A549 treated with AZD9567 at 1 μM for 4 hours (cell line): ENCODE measurements around the gene CERS2. TPM values are rescaled to one million over a fixed set of nuclear protein-coding genes. Genes with fewer than 3 reads are reported as not detected.

ENCODE experiments used
- total RNA-seq: library from RNA; stranded (reverse); fragments of 200-300 nt; extraction: Qiagen RNA extraction; gene quantifications from 5 replicates; pipeline ENCODE4 v1.2.3, GENCODE V29; 2022; ENCODE audit not compliant: insufficient read depth

The CERS2 gene
- 226 to 237 TPM (median 232 TPM) in 5 replicates for total RNA-seq

DNA sequence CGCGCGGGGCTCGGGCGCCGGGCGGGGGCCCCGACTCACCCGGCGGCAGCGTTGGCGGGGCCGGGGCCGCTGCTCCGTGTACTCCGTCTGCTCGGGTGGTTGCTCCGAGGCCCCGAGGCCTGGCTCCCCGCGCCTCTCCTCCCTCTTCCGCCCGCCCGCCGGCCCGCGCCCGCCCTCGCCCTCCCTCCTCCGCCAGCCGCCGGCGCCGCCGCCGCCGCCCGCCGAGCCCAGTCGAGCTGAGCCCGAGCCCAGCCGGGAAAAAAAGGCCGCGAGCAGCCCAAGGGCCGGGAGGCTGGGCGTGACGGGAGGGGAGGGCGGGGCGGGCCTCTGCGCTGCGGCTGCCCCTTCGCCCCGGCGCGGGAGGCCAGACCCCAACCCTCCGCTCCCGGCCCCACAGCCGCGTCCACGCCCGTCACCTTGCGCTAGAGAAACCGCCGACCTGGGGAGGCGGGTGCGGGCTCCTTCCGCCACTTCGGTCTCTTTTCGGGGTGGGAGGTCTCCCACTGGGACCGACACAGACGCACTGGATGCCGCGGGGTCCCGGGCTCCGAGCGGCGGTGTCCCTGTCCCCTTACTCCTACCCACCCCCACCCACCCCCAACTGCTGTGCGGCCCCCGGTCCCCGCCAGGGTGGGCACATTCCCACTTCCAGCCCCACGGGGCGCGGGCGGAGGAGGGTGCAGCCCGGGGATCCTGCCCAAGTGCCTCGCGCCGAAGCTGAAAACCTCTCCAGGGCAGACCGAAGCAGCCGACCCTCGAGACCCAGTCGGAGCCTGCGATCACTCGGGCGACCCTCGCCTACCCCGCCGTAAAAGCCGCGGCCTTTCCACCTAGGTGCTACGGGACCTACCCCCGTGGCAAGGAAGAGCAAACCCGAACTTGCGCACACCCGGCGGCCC, at the start of gene CERS2:
Gene CERS2 (minus strand): TSS at position 256 of the 899 bp plus-strand sequence. CDS start 5,745 bp downstream, outside the sequence.

GRCh38 chr1:151008244-151009205, 33.9 kb upstream of the CERS2 start, which contains the start of gene PRUNE1:
Gene PRUNE1, plus strand, starts transcription at chr1:151008449. Its CDS starts 184 bp downstream, at chr1:151008633.

GRCh38 chr1:151006327-151007052, 31.9 kb upstream of the CERS2 start, which contains the start of gene MINDY1:
Gene MINDY1, minus strand, starts transcription at chr1:151006902. Its CDS starts 4,285 bp downstream, at chr1:151002617.

DNA sequence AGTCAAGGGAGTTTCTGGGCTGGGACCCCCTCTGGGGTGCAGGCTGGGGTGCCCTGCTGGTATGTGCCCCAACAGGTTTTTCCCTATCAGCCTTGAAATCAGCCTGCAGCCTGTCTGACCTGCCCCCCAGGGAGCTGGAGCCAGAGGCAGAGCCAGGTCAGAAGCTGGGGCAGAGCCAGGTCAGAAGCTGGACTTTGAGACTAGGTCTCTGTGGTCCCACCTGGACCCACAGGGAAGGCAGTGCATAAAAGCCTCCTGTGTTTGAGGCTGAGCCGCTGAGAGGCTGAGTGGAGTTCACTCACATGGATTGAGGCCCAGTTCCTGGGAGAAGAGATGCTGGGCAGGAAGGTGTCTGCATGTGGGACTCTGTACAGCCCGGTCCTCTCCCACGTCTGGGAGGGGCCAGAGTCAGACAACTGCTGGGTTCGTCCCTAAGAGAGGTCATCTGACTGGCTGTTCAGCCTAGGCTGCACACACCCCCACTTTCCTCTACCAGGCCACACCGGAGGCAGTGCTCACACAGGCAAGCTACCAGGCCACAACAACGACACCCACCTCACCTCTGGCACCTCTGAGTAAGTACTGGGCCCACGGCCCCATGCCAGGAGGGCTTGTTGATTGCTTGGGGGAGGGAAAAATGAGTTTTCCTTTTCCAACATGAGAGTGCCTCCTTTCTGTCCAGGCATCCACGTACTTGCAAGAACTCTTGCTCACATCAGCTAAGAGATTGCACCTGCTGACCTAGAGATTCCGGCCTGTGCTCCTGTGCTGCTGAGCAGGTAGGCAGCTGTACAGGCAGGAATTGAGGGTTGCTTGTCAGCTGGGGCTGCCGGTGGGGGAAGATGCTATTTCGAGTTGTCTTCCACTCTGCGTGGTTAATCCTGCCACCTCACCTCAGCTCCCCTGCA, 7.4 kb upstream of the CERS2 start, which contains the start of gene ANXA9:
Gene ANXA9 (plus strand): TSS at position 488 of the 908 bp plus-strand sequence. CDS start 814 bp downstream, outside the sequence.

DNA sequence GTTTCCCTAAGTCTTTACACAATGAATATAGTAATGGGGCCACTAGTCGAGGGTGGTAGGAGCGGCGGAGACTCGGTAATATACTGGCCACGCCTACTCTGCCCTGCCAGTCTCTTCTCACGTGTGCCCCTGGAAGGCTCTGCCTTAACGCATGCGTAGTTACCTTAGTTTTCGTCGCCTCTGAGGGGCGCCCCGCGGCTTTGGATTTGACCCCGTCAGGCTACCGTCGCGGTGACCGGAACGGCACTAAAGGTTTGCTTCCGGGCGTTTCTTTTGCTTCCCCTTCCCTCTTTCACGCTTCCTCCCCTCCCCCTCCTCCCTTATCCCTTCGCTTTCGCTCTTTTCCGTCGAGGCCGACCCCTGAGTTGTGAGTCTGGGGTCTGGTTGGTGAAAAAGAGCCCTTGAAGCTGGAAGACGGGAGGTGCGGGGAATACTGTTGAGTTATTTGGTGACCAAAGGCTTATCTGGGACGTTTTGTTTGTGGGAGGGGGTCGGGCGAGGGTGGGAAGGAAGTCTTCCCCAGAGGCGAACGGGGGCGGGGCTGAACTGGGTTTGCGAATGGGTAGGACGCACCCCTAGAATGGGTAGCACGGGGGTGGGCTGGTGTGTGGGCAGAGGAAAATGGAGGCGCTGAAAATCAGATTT, 48.4 kb downstream of the CERS2 start, which contains the start of gene SETDB1:
Gene SETDB1 (plus strand): TSS at position 267 of the 645 bp plus-strand sequence. CDS start 1,352 bp downstream, outside the sequence.

Other genes starting within 250 kb of the CERS2 start
- 10.5 to 16.4 TPM (median 15.7 TPM) in 5 replicates for gene CTSS, start 209.1 kb downstream of the CERS2 start, total RNA-seq
- 1.6 to 2.2 TPM (median 1.7 TPM) in 5 replicates for gene CTSK, start 166.6 kb downstream of the CERS2 start, total RNA-seq
- gene ARNT, start 98.2 kb downstream of the CERS2 start, total RNA-seq: 9.5 to 14.0 TPM (median 13.0 TPM) in 5 replicates
- gene CTXND2, start 87.7 kb downstream of the CERS2 start, total RNA-seq: not detected in 5 replicates
- 12.7 to 23.5 TPM (median 20.2 TPM) in 5 replicates for gene SETDB1, start 48.5 kb downstream of the CERS2 start, total RNA-seq
- gene ANXA9, start 7.5 kb upstream of the CERS2 start, total RNA-seq: 0.77 to 1.2 TPM (median 0.81 TPM) in 4 of 5 replicates, not detected in the other
- gene MINDY1, start 32.1 kb upstream of the CERS2 start, total RNA-seq: 2.3 to 3.6 TPM (median 2.9 TPM) in 5 replicates
- 11.1 to 15.2 TPM (median 14.6 TPM) in 5 replicates for gene PRUNE1, start 33.6 kb upstream of the CERS2 start, total RNA-seq
- 0.03 to 0.28 TPM (median 0.12 TPM) in 4 of 5 replicates, not detected in the other for gene BNIPL, start 61.8 kb upstream of the CERS2 start, total RNA-seq
- gene C1orf56, start 72.9 kb upstream of the CERS2 start, total RNA-seq: 4.1 to 8.4 TPM (median 6.6 TPM) in 5 replicates
- 72.3 to 96.4 TPM (median 74.4 TPM) in 5 replicates for gene CDC42SE1, start 84.8 kb upstream of the CERS2 start, total RNA-seq
- 10.9 to 14.5 TPM (median 13.4 TPM) in 5 replicates for gene MLLT11, start 85.6 kb upstream of the CERS2 start, total RNA-seq
- gene GABPB2, start 95.9 kb upstream of the CERS2 start, total RNA-seq: 2.9 to 3.5 TPM (median 3.1 TPM) in 5 replicates
- gene SEMA6C, start 171.8 kb upstream of the CERS2 start, total RNA-seq: 1.7 to 2.2 TPM (median 1.9 TPM) in 4 of 5 replicates, not detected in the other
- gene TNFAIP8L2, start 181.8 kb upstream of the CERS2 start, total RNA-seq: not detected in 5 replicates
- gene LYSMD1, start 191.1 kb upstream of the CERS2 start, total RNA-seq: 5.0 to 8.2 TPM (median 5.4 TPM) in 5 replicates
- gene SCNM1, start 191.3 kb upstream of the CERS2 start, total RNA-seq: 47.1 to 48.4 TPM (median 47.7 TPM) in 5 replicates
- gene TMOD4, start 201.1 kb upstream of the CERS2 start, total RNA-seq: 0.21 to 0.34 TPM (median 0.23 TPM) in 4 of 5 replicates, not detected in the other
- gene VPS72, start 215.4 kb upstream of the CERS2 start, total RNA-seq: 41.8 to 48.0 TPM (median 42.8 TPM) in 5 replicates
- gene PIP5K1A, start 223.7 kb upstream of the CERS2 start, total RNA-seq: 45.2 to 70.0 TPM (median 47.0 TPM) in 5 replicates